GM13976 (cell line): ENCODE data around the gene EEF1AKMT2.

ENCODE experiments used
- DNase-seq: peaks from one replicate; pipeline ENCODE4 v3.0.0; 2012; ENCODE audit warnings: low spot score
- in situ Hi-C: fragments of 300-500 bp; cut with MboI; formaldehyde crosslinking; loops from one replicate; pipeline ENCODE4 v1.12.0; 2022; ENCODE audit warnings: low sequenced_read_pairs, mixed read lengths, inconsistent platforms; ENCODE audit not compliant: unreplicated experiment
- TF ChIP-seq, protein P1 (sequence below): IDR thresholded peaks from 2 replicates; pipeline ENCODE4 v1.5.1; 2012; ENCODE audit warnings: borderline replicate concordance, mild to moderate bottlenecking; ENCODE audit not compliant: insufficient read depth; ENCODE audit errors: extremely low read depth, missing control alignments, control extremely low read depth

Gene EEF1AKMT2

DNA sequence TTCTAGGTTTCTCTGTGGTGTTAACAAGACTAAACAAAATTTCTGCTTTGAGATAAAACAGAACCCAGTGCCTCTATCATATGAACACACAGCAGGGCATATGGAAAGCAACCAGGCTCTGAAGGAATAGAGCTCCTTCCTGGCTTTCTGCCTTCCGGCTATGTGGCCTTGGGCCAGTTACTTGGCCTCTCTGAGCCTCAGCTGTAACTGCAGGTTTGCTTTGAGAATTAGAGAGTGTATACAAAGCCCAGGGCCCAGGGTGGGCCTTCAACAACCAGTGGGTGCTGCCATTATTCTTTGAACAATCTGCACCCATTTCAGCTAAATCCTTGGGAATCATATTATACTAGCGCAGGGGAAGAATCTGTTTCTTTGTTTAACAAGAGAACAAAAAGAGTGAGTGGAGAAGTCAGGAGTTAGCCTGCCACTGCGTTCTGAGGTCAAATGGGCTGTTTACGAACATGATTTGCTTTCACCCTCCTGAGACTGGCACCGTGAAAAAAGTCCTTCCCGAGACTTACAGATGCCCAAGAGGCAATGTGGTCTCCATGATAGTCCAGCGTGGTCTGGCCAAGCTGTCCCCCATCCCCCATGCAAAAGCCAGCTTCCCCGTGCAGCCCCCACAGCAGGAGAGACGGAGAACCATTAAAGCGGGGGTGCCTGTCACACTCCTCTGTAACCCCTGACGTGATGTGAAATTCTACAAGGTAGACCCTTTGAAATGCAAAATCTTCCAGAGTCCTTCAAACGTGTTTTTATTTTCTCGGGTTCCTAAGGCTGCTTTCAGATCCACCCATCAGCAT lies 52.4 kb downstream of the EEF1AKMT2 start:
- in situ Hi-C loops = no loop called here
- DNase-seq = no peak
- TF ChIP-seq, protein P1, sequence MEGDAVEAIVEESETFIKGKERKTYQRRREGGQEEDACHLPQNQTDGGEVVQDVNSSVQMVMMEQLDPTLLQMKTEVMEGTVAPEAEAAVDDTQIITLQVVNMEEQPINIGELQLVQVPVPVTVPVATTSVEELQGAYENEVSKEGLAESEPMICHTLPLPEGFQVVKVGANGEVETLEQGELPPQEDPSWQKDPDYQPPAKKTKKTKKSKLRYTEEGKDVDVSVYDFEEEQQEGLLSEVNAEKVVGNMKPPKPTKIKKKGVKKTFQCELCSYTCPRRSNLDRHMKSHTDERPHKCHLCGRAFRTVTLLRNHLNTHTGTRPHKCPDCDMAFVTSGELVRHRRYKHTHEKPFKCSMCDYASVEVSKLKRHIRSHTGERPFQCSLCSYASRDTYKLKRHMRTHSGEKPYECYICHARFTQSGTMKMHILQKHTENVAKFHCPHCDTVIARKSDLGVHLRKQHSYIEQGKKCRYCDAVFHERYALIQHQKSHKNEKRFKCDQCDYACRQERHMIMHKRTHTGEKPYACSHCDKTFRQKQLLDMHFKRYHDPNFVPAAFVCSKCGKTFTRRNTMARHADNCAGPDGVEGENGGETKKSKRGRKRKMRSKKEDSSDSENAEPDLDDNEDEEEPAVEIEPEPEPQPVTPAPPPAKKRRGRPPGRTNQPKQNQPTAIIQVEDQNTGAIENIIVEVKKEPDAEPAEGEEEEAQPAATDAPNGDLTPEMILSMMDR = no peak

GRCh38 chr10:124738441-124738840 lies 53.2 kb downstream of the EEF1AKMT2 start:
- TF ChIP-seq, protein P1 = no peak
- no peak for DNase-seq
- in situ Hi-C loops = no loop called here

GRCh38 chr10:124737708-124738107 lies 54.0 kb downstream of the EEF1AKMT2 start:
- in situ Hi-C loops = no loop called here
- no peak for DNase-seq
- TF ChIP-seq, protein P1 = no peak

DNA sequence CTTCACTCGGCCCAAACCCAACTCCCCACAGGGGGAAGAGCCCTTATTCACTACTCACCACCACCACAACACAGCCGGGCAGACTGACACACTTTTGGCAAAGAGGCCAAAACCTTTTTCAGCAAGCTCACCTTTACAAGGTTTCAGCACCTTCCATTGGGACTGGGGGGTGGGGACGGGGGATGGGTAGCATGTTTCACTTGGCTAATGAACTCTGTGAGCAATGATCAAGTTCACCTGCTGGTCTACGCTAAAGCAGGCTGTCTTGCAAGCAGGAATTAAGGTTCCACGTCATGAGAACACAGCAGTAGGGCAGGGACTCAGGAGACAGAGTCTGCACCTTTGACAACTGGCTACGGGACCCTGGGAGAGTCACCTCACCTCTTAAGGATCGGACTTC lies 54.5 kb downstream of the EEF1AKMT2 start:
- TF ChIP-seq, protein P1 = no peak
- in situ Hi-C loops = no loop called here
- no peak for DNase-seq

- in situ Hi-C loops = no loop called here
- TF ChIP-seq, protein P1 = no peak
- no peak for DNase-seq
Measured at GRCh38 chr10:124736491-124737136, 55.1 kb downstream of the EEF1AKMT2 start.

DNA sequence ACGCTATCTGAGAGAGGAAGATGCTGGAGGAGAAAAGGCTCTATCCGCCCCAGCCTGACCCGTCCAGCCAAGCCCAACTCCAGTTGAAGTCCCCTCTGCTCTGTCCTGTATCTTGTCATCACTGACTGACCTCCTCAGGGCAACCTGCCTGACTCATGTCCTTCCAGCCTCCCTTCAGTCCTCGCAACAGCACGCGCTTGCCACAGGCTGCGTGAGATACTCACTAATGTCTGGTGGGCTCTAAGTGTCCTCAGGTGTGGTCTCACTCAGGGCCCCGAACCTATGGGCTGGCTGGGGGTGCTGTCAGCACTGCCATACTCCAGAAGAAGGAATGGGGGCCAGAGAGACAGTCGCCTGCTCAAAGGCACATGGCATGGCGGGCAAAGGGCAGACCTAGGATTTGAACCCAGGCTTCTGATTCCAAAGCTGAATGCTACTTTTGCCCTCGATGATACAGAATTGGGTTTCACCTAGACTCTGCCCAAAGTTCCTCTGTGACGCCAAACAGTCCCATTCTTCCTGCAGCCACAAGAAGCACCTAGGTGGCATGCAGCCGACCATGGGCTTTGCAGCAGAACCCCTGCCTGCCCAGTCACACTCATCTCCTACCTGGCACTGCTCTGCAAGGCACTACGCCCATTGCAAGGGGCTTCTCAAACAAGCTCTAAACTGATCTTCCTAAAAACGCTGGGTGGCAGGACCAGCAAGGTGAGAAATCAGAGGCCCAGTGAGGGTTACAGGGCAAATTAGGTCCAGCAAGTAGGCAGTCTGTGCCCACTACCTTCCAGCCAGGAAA lies 56.0 kb downstream of the EEF1AKMT2 start:
- TF ChIP-seq, protein P1 = no peak
- in situ Hi-C loops = no loop called here
- DNase-seq = no peak
